GDM1 (cell line): ENCODE results near the gene GRID1.

Experiments
- DNase-seq: peaks from one replicate; lab custom pipeline; 2025; lab: John Stamatoyannopoulos, UW

The GRID1 gene

GRCh38 chr10:86366033-86366901 lies at the start of gene GRID1:
GRID1 (minus strand) TSS chr10:86366795.
- no peak for DNase-seq

- no peak for DNase-seq
Observed at GRCh38 chr10:86415583-86415982, 49.0 kb upstream of the GRID1 start.

- no peak for DNase-seq
Observed at GRCh38 chr10:86415116-86415515, 48.5 kb upstream of the GRID1 start.

GRCh38 chr10:86413046-86413728 lies 46.6 kb upstream of the GRID1 start:
- DNase-seq, result peak; percentile 48

- DNase-seq, result no peak
Observed at GRCh38 chr10:86411852-86412560, 45.4 kb upstream of the GRID1 start.

GRCh38 chr10:86411281-86411841 lies 44.8 kb upstream of the GRID1 start:
- peak; percentile 69 for DNase-seq

- DNase-seq, result no peak
Observed at GRCh38 chr10:86410542-86411124, 44.0 kb upstream of the GRID1 start.

- DNase-seq, result no peak
Observed at GRCh38 chr10:86409183-86409582, 42.6 kb upstream of the GRID1 start.

- DNase-seq, result no peak
Observed at GRCh38 chr10:86403183-86403797, 36.7 kb upstream of the GRID1 start.

- DNase-seq, result no peak
Observed at GRCh38 chr10:86402283-86402941, 35.8 kb upstream of the GRID1 start.

GRCh38 chr10:86401588-86402282 lies 35.1 kb upstream of the GRID1 start:
- no peak for DNase-seq

- DNase-seq, result no peak
Observed at GRCh38 chr10:86400705-86401587, 34.4 kb upstream of the GRID1 start.

- peak; percentile 92 for DNase-seq
Observed at GRCh38 chr10:86399879-86400704, 33.5 kb upstream of the GRID1 start.

GRCh38 chr10:86399514-86399878 lies 32.9 kb upstream of the GRID1 start:
- no peak for DNase-seq

GRCh38 chr10:86397120-86397519 lies 30.5 kb upstream of the GRID1 start:
- DNase-seq, result no peak

- DNase-seq, result no peak
Observed at GRCh38 chr10:86393862-86394455, 27.4 kb upstream of the GRID1 start.

- no peak for DNase-seq
Observed at GRCh38 chr10:86393362-86393761, 26.8 kb upstream of the GRID1 start.

GRCh38 chr10:86392723-86393094 lies 26.1 kb upstream of the GRID1 start:
- no peak for DNase-seq
